Measurements from ENCODE around the gene GABRB1.

GABRB1 gene

DNA sequence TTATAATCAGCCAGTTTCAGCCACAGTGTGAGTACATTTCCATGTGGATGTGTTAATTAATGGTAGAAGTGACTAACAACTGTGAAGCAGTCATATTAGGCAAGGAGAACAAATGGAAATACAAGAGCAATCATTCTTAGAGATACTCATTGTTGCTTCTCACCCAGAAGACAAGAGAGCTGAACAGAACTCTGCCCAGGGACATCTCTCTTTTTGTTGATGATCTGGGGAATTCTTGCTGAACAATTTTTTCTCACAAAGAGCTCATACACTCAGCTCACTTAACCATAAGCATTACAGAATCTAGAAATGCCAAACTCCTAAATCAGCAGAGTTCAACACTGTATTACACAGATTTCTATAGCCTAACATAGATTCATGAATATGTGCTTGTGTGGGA is 282.0 kb downstream of the GABRB1 start:
- Histone ChIP-seq H3K27ac (no peak overlapping the region), H3K36me3 (ENCODE audit: insufficient read depth) (no peaks in the 10 kb centered on the region), H3K4me3 (IDR thresholded peaks at IDR 0.05; ENCODE audit: insufficient read depth, low read depth, low read length) (no peak overlapping the region), H2AFZ (ENCODE audit: low read depth) (no peak overlapping the region), H3K79me2 (ENCODE audit: insufficient read depth, low read depth) (no peaks in the 10 kb centered on the region), H4K20me1 (ENCODE audit: insufficient read depth) (no peaks in the 10 kb centered on the region), H3K4me2 (no peak overlapping the region), H3K27me3 (ENCODE audit: insufficient read depth, low read depth) (no peaks in the 10 kb centered on the region), H3K4me1 (ENCODE audit: low read depth, poor library complexity, severe bottlenecking) (no peaks in the 10 kb centered on the region), H3K9ac (no peak overlapping the region)
- TF ChIP-seq, protein P1, sequence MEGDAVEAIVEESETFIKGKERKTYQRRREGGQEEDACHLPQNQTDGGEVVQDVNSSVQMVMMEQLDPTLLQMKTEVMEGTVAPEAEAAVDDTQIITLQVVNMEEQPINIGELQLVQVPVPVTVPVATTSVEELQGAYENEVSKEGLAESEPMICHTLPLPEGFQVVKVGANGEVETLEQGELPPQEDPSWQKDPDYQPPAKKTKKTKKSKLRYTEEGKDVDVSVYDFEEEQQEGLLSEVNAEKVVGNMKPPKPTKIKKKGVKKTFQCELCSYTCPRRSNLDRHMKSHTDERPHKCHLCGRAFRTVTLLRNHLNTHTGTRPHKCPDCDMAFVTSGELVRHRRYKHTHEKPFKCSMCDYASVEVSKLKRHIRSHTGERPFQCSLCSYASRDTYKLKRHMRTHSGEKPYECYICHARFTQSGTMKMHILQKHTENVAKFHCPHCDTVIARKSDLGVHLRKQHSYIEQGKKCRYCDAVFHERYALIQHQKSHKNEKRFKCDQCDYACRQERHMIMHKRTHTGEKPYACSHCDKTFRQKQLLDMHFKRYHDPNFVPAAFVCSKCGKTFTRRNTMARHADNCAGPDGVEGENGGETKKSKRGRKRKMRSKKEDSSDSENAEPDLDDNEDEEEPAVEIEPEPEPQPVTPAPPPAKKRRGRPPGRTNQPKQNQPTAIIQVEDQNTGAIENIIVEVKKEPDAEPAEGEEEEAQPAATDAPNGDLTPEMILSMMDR (conservative IDR thresholded peaks at IDR 0.05; ENCODE audit: low read depth, low read length), result no peak

GRCh38 chr4:47315346-47315745 is 284.0 kb downstream of the GABRB1 start:
- H3K27ac ChIP-seq, result no peak overlapping the region
- TF ChIP-seq, protein P1 (conservative IDR thresholded peaks at IDR 0.05; ENCODE audit: low read depth, low read length), result no peak
- no peak overlapping the region for H3K9ac ChIP-seq
- H3K4me3 ChIP-seq (IDR thresholded peaks at IDR 0.05; ENCODE audit: insufficient read depth, low read depth, low read length), result no peak overlapping the region
- no peak overlapping the region for H2AFZ ChIP-seq (ENCODE audit: low read depth)
- H3K4me2 ChIP-seq, result no peak overlapping the region
- H4K20me1 ChIP-seq (ENCODE audit: insufficient read depth), result no peaks in the 10 kb centered on the region
- H3K27me3 ChIP-seq (ENCODE audit: insufficient read depth, low read depth), result no peaks in the 10 kb centered on the region
- no peaks in the 10 kb centered on the region for H3K4me1 ChIP-seq (ENCODE audit: low read depth, poor library complexity, severe bottlenecking)
- H3K36me3 ChIP-seq (ENCODE audit: insufficient read depth), result no peaks in the 10 kb centered on the region
- no peaks in the 10 kb centered on the region for H3K79me2 ChIP-seq (ENCODE audit: insufficient read depth, low read depth)

DNA sequence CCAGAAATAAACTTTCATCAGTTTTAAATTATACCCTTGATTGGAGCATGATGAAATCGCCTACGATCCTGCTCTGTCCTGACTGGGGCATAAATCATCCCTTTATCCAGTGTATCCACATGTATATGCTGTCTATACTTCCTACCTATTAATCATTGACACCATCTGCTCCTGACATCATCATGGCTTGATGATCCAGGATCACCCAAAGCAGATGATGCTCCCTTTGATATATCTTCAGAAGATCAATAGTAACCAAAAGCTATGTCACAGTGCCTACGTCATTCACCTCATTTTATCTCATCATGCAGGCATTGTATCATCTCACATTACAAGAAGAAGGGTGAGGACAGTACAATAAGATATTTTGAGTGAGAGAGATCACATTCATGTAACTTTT is 294.7 kb downstream of the GABRB1 start:
- TF ChIP-seq, protein P1 (conservative IDR thresholded peaks at IDR 0.05; ENCODE audit: low read depth, low read length), result no peak
- no peaks in the 10 kb centered on the region for H3K36me3 ChIP-seq (ENCODE audit: insufficient read depth)
- no peak overlapping the region for H3K27ac ChIP-seq
- no peaks in the 10 kb centered on the region for H3K79me2 ChIP-seq (ENCODE audit: insufficient read depth, low read depth)
- no peaks in the 10 kb centered on the region for H3K4me1 ChIP-seq (ENCODE audit: low read depth, poor library complexity, severe bottlenecking)
- H3K27me3 ChIP-seq (ENCODE audit: insufficient read depth, low read depth), result no peaks in the 10 kb centered on the region
- no peaks in the 10 kb centered on the region for H4K20me1 ChIP-seq (ENCODE audit: insufficient read depth)
- H3K4me2 ChIP-seq, result no peak overlapping the region
- no peak overlapping the region for H3K9ac ChIP-seq
- no peak overlapping the region for H2AFZ ChIP-seq (ENCODE audit: low read depth)
- H3K4me3 ChIP-seq (IDR thresholded peaks at IDR 0.05; ENCODE audit: insufficient read depth, low read depth, low read length), result no peak overlapping the region

DNA sequence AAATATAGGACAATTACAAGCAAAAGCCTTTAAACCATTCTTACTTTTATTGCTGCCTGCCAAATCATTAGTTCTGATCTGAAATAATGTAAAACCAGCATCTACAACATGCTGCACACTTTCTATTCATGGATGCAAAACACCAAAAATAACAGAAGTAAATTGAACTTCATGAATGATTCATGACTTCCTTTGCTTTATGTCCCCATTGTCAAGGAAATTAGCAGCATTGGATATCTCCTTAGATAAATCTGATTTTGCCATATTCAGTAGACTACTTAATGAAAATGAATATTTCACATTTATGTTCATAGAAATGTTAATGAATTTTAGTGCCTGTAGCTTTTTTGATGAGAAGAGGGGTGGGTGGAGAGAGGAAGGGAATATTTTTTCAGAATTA is 299.5 kb downstream of the GABRB1 start:
- H3K9ac ChIP-seq, result no peak overlapping the region
- TF ChIP-seq, protein P1 (conservative IDR thresholded peaks at IDR 0.05; ENCODE audit: low read depth, low read length), result no peak
- H3K27ac ChIP-seq, result no peak overlapping the region

More for the DNA sequence above, 299.5 kb downstream of the GABRB1 start:
- Histone ChIP-seq H3K4me3 (IDR thresholded peaks at IDR 0.05; ENCODE audit: insufficient read depth, low read depth, low read length) (no peak overlapping the region), H3K4me2 (no peak overlapping the region), H3K79me2 (ENCODE audit: insufficient read depth, low read depth) (no peaks in the 10 kb centered on the region), H3K4me1 (ENCODE audit: low read depth, poor library complexity, severe bottlenecking) (no peaks in the 10 kb centered on the region), H2AFZ (ENCODE audit: low read depth) (no peak overlapping the region), H4K20me1 (ENCODE audit: insufficient read depth) (no peaks in the 10 kb centered on the region), H3K27me3 (ENCODE audit: insufficient read depth, low read depth) (no peaks in the 10 kb centered on the region), H3K36me3 (ENCODE audit: insufficient read depth) (no peaks in the 10 kb centered on the region)
